Mesothelial cell of epicardium (in vitro differentiated cells): ENCODE data around the gene PODXL. TPM values are rescaled to one million over a fixed set of nuclear protein-coding genes. Genes with fewer than 3 reads are reported as not detected.

ENCODE experiments used
- DNase-seq, 2 experiments: peaks; one replicate each; pipeline ENCODE4 v3.0.0; 2021; ENCODE audit warnings: low spot score in 2 of 2; ENCODE audit not compliant: unreplicated experiment in 2 of 2
- H3K27ac Mint-ChIP-seq: 2 replicates; pipeline ENCODE4 v1.8.0; 2021; ENCODE audit warnings: mixed read lengths
- H3K27me3 Mint-ChIP-seq: 2 replicates; pipeline ENCODE4 v1.8.0; 2021; ENCODE audit warnings: low read depth, mixed read lengths
- H3K36me3 Mint-ChIP-seq: 2 replicates; pipeline ENCODE4 v1.8.0; 2021; ENCODE audit warnings: mixed read lengths
- H3K4me1 Mint-ChIP-seq: 2 replicates; pipeline ENCODE4 v1.8.0; 2021; ENCODE audit warnings: mixed read lengths
- H3K4me3 Mint-ChIP-seq: 2 replicates; pipeline ENCODE4 v1.8.0; 2021; ENCODE audit warnings: mild to moderate bottlenecking, moderate library complexity, mixed read lengths
- H3K9me3 Mint-ChIP-seq: 2 replicates; pipeline ENCODE4 v1.8.0; 2021; ENCODE audit warnings: mixed read lengths
- total RNA-seq: library from RNA; stranded (reverse); gene quantifications from 3 replicates; pipeline ENCODE4 v1.2.1, GENCODE V29; 2021
- TF ChIP-seq, protein P1 (sequence below): fragments of 200-600 bp; sonication (generic); IDR thresholded peaks from one replicate; pipeline ENCODE4 v1.5.0; 2021; ENCODE audit warnings: antibody characterized with exemption; ENCODE audit not compliant: unreplicated experiment

Gene PODXL
- total RNA-seq, 1 donor from 2014 or later, result 213 TPM

- Mint-ChIP-seq H3K4me1 (peaks cover 8% of the 10 kb centered on the region), H3K9me3 (no peaks in the 10 kb centered on the region), H3K36me3 (peaks cover 4% of the 10 kb centered on the region), H3K27me3 (no peaks in the 10 kb centered on the region), H3K27ac (no peak overlapping the region), H3K4me3 (no peak overlapping the region)
- no peak for DNase-seq
- TF ChIP-seq, protein P1, sequence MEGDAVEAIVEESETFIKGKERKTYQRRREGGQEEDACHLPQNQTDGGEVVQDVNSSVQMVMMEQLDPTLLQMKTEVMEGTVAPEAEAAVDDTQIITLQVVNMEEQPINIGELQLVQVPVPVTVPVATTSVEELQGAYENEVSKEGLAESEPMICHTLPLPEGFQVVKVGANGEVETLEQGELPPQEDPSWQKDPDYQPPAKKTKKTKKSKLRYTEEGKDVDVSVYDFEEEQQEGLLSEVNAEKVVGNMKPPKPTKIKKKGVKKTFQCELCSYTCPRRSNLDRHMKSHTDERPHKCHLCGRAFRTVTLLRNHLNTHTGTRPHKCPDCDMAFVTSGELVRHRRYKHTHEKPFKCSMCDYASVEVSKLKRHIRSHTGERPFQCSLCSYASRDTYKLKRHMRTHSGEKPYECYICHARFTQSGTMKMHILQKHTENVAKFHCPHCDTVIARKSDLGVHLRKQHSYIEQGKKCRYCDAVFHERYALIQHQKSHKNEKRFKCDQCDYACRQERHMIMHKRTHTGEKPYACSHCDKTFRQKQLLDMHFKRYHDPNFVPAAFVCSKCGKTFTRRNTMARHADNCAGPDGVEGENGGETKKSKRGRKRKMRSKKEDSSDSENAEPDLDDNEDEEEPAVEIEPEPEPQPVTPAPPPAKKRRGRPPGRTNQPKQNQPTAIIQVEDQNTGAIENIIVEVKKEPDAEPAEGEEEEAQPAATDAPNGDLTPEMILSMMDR, result no peak
Observed at GRCh38 chr7:131530137-131530536, 26.3 kb downstream of the PODXL start.

DNA sequence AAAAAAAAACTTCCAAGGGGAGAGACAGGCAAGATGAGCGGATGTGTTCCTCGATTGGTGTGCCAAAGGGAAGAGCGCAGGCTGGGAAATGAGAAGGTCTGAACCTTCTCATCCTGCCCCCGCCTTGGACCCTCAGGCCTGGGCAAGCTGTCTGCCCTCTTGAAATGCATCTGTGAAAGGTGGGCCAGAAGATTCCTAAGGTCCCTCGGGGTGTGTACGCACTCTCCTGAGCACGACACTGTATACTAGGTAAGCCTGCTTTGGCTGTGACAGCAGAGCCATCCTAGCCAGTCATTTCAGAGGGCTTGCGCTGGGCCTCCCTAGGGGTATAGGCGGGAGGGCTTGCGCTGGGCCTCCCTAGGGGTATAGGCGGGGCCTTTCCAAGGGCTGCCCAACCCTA lies 26.8 kb downstream of the PODXL start:
- H3K27ac Mint-ChIP-seq, result no peak overlapping the region
- no peak overlapping the region for H3K4me3 Mint-ChIP-seq
- peaks cover 8% of the 10 kb centered on the region for H3K4me1 Mint-ChIP-seq
- DNase-seq, result no peak
- H3K9me3 Mint-ChIP-seq, result no peaks in the 10 kb centered on the region
- TF ChIP-seq, protein P1, result no peak
- no peaks in the 10 kb centered on the region for H3K27me3 Mint-ChIP-seq
- peaks cover 4% of the 10 kb centered on the region for H3K36me3 Mint-ChIP-seq

GRCh38 chr7:131529179-131529578 lies 27.2 kb downstream of the PODXL start:
- H3K9me3 Mint-ChIP-seq, result no peaks in the 10 kb centered on the region
- H3K36me3 Mint-ChIP-seq, result peaks cover 4% of the 10 kb centered on the region
- no peak overlapping the region for H3K4me3 Mint-ChIP-seq
- H3K27me3 Mint-ChIP-seq, result no peaks in the 10 kb centered on the region
- TF ChIP-seq, protein P1, result no peak
- DNase-seq, result no peak
- peaks cover 8% of the 10 kb centered on the region for H3K4me1 Mint-ChIP-seq
- H3K27ac Mint-ChIP-seq, result no peak overlapping the region

GRCh38 chr7:131527456-131527855 lies 29.0 kb downstream of the PODXL start:
- Mint-ChIP-seq H3K4me1 (peaks cover under 1% of the 10 kb centered on the region), H3K36me3 (peaks cover 4% of the 10 kb centered on the region), H3K27me3 (no peaks in the 10 kb centered on the region), H3K9me3 (no peaks in the 10 kb centered on the region), H3K4me3 (no peak overlapping the region), H3K27ac (no peak overlapping the region)
- no peak for DNase-seq
- TF ChIP-seq, protein P1, result no peak

DNA sequence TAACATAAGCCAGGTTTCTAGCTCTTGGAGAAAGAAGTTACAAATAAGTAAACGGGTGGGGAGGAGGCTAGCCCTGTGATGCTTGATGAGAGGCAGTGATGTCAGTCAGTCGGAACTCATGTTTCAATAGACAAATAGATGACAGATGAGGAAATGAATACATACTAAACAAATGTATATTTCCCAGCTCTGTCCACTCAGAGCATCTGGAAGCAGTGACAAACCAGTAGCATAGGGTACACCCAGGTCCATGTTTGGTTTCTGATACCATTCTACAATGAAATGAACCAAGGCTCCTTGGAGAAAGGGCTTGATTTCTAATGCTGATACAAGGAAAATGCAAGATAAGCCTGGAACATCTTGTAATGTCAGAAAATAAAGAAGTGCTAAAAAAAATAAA lies 30.6 kb downstream of the PODXL start:
- TF ChIP-seq, protein P1, result no peak
- H3K4me3 Mint-ChIP-seq, result no peak overlapping the region
- peaks cover 4% of the 10 kb centered on the region for H3K4me1 Mint-ChIP-seq
- no peaks in the 10 kb centered on the region for H3K9me3 Mint-ChIP-seq
- no peak for DNase-seq
- H3K27ac Mint-ChIP-seq, result no peak overlapping the region
- H3K36me3 Mint-ChIP-seq, result no peaks in the 10 kb centered on the region
- H3K27me3 Mint-ChIP-seq, result no peaks in the 10 kb centered on the region

DNA sequence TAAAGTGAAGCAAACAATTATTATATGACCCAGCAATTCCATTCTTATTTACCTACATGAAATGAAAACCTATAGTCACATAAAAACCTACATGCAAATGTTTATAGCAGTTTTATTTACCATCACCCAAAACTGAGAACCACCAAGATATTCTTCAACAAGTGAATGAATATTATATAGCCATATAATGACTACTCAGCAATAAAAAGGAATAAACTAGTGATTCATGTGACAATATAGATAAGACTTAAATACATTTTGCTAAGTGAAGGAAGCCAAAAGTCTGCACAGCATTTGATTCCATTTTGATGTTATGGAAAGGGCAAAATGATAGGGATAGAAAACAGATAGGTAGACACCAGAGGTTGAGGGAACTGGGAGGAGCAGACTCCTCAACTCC lies 31.7 kb downstream of the PODXL start:
- Mint-ChIP-seq H3K27me3 (no peaks in the 10 kb centered on the region), H3K36me3 (no peaks in the 10 kb centered on the region), H3K4me1 (peaks cover 7% of the 10 kb centered on the region), H3K4me3 (no peak overlapping the region), H3K9me3 (no peaks in the 10 kb centered on the region), H3K27ac (no peak overlapping the region)
- TF ChIP-seq, protein P1, result no peak
- no peak for DNase-seq
